HEK293 (cell line): ENCODE measurements around the gene SLC25A24.

Experiments used
- CTCF ChIA-PET: fragments of 350-600 bp; formaldehyde crosslinking; extraction: SDS; loops from one replicate; lab custom pipeline; 2021; ENCODE audit warnings: antibody characterized with exemption; lab: Yijun Ruan, JAX
- POLR2A ChIA-PET: fragments of 300-600 bp; formaldehyde crosslinking; extraction: SDS; loops from one replicate; lab custom pipeline; 2020; ENCODE audit warnings: antibody characterized with exemption, inconsistent platforms; lab: Yijun Ruan, JAX
- H3K27ac ChIP-seq: fragments of 200-500 bp; sonication (Bioruptor generic); 2 replicates; pipeline ENCODE4 v1.5.1; 2014; ENCODE audit warnings: low read depth, low read length, control low read depth, inconsistent platforms; ENCODE audit errors: extremely low read depth
- H3K36me3 ChIP-seq, 2 experiments: fragments of 200-500 bp in 1 of 2; sonication (Bioruptor generic) in 1 of 2; 1 replicate in 1 of 2; 2 replicates in 1 of 2; pipeline ENCODE4 v1.5.1; 2014 to 2017; ENCODE audit warnings: inconsistent platforms in 2 of 2, low read length in 2 of 2; ENCODE audit not compliant: control insufficient read depth in 2 of 2, insufficient read depth in 1 of 2
- H3K4me1 ChIP-seq: fragments of 200-500 bp; sonication (Bioruptor generic); 2 replicates; pipeline ENCODE4 v1.5.1; 2014; ENCODE audit warnings: mild to moderate bottlenecking, low read length, inconsistent platforms; ENCODE audit not compliant: control insufficient read depth, insufficient read depth
- H3K4me3 ChIP-seq: 2 replicates; pipeline ENCODE4 v1.5.1; 2011; ENCODE audit warnings: low read depth, mild to moderate bottlenecking, control low read depth, low read length, moderate library complexity
- H3K9me3 ChIP-seq: fragments of 200-500 bp; sonication (Bioruptor generic); 2 replicates; pipeline ENCODE4 v1.5.1; 2014; ENCODE audit warnings: low read depth, low read length, inconsistent platforms; ENCODE audit not compliant: control insufficient read depth, insufficient read depth
- CTCF ChIP-seq: fragments of 450-650 bp; formaldehyde crosslinking; IDR thresholded peaks from 2 replicates; pipeline ENCODE4 v1.5.1; 2016; ENCODE audit warnings: missing biosample characterization, missing genetic modification characterization
- GLI2 ChIP-seq: fragments of 450-650 bp; formaldehyde crosslinking; IDR thresholded peaks from 2 replicates; pipeline ENCODE4; 2017; ENCODE audit warnings: missing biosample characterization, missing genetic modification characterization, low read depth, borderline replicate concordance
- KLF1 ChIP-seq: fragments of 450-650 bp; formaldehyde crosslinking; IDR thresholded peaks from 2 replicates; pipeline ENCODE4 v1.5.1; 2016; ENCODE audit warnings: missing biosample characterization, missing genetic modification characterization
- KLF16 ChIP-seq: fragments of 450-650 bp; formaldehyde crosslinking; IDR thresholded peaks from 2 replicates; pipeline ENCODE4 v1.5.1; 2017; ENCODE audit warnings: missing biosample characterization, missing genetic modification characterization
- KLF7 ChIP-seq: fragments of 450-650 bp; formaldehyde crosslinking; IDR thresholded peaks from 2 replicates; pipeline ENCODE4 v1.5.1; 2016; ENCODE audit warnings: missing biosample characterization, missing genetic modification characterization, borderline replicate concordance
- PRDM10 ChIP-seq: fragments of 450-650 bp; formaldehyde crosslinking; IDR thresholded peaks from 2 replicates; pipeline ENCODE4 v1.5.1; 2016; ENCODE audit warnings: missing biosample characterization, missing genetic modification characterization
- PRDM6 ChIP-seq: fragments of 450-650 bp; formaldehyde crosslinking; IDR thresholded peaks from 2 replicates; pipeline ENCODE4 v1.5.1; 2017; ENCODE audit warnings: missing biosample characterization, missing genetic modification characterization
- SETDB1 ChIP-seq: IDR thresholded peaks from one replicate; pipeline ENCODE4 v1.6.1; 2017; ENCODE audit warnings: mild to moderate bottlenecking, low read length, moderate library complexity, mixed read lengths; ENCODE audit not compliant: insufficient read length
- ZBTB20 ChIP-seq: fragments of 450-650 bp; formaldehyde crosslinking; IDR thresholded peaks from 2 replicates; pipeline ENCODE4 v1.5.1; 2016; ENCODE audit warnings: missing biosample characterization, missing genetic modification characterization
- ZBTB6 ChIP-seq: fragments of 450-650 bp; formaldehyde crosslinking; IDR thresholded peaks from 2 replicates; pipeline ENCODE4 v1.5.1; 2017; ENCODE audit warnings: missing biosample characterization, missing genetic modification characterization
- ZFP37 ChIP-seq: fragments of 450-650 bp; formaldehyde crosslinking; IDR thresholded peaks from 2 replicates; pipeline ENCODE4 v1.5.1; 2016; ENCODE audit warnings: missing biosample characterization, missing genetic modification characterization
- ZNF146 ChIP-seq: fragments of 450-650 bp; formaldehyde crosslinking; IDR thresholded peaks from 2 replicates; pipeline ENCODE4 v1.5.1; 2016; ENCODE audit warnings: missing biosample characterization, missing genetic modification characterization
- ZNF221 ChIP-seq: fragments of 450-650 bp; formaldehyde crosslinking; IDR thresholded peaks from 2 replicates; pipeline ENCODE4 v1.5.1; 2017; ENCODE audit warnings: missing biosample characterization, missing genetic modification characterization, borderline replicate concordance
- ZNF239 ChIP-seq: fragments of 450-650 bp; formaldehyde crosslinking; IDR thresholded peaks from 2 replicates; pipeline ENCODE4 v1.5.1; 2016; ENCODE audit warnings: missing biosample characterization, missing genetic modification characterization
- ZNF248 ChIP-seq: fragments of 450-650 bp; formaldehyde crosslinking; IDR thresholded peaks from 2 replicates; pipeline ENCODE4 v1.5.1; 2017; ENCODE audit warnings: missing biosample characterization, missing genetic modification characterization
- ZNF394 ChIP-seq: fragments of 450-650 bp; formaldehyde crosslinking; IDR thresholded peaks from 2 replicates; pipeline ENCODE4 v1.5.1; 2016; ENCODE audit warnings: missing biosample characterization, missing genetic modification characterization, mild to moderate bottlenecking, moderate library complexity, borderline replicate concordance
- ZNF488 ChIP-seq: fragments of 450-650 bp; formaldehyde crosslinking; IDR thresholded peaks from 2 replicates; pipeline ENCODE4 v1.5.1; 2016; ENCODE audit warnings: missing biosample characterization, missing genetic modification characterization
- ZNF530 ChIP-seq: fragments of 450-650 bp; formaldehyde crosslinking; IDR thresholded peaks from 2 replicates; pipeline ENCODE4 v1.5.1; 2016; ENCODE audit warnings: low read depth, missing biosample characterization, missing genetic modification characterization
- ZNF623 ChIP-seq: fragments of 450-650 bp; formaldehyde crosslinking; IDR thresholded peaks from 2 replicates; pipeline ENCODE4 v1.5.1; 2016; ENCODE audit warnings: missing biosample characterization, missing genetic modification characterization
- ZNF624 ChIP-seq: fragments of 450-650 bp; formaldehyde crosslinking; IDR thresholded peaks from 2 replicates; pipeline ENCODE4 v1.5.1; 2017; ENCODE audit warnings: missing biosample characterization, missing genetic modification characterization
- ZNF626 ChIP-seq: fragments of 450-650 bp; sonication (Bioruptor Pico); formaldehyde crosslinking; IDR thresholded peaks from 2 replicates; pipeline ENCODE4 v1.5.1; 2018; ENCODE audit warnings: missing biosample characterization, missing genetic modification characterization, inconsistent platforms
- ZNF660 ChIP-seq: fragments of 450-650 bp; IDR thresholded peaks from 2 replicates; pipeline ENCODE4 v1.5.1; 2018; ENCODE audit warnings: missing biosample characterization, mild to moderate bottlenecking, missing genetic modification characterization
- ZNF677 ChIP-seq: fragments of 450-650 bp; IDR thresholded peaks from 2 replicates; pipeline ENCODE4 v1.5.0; 2018; ENCODE audit warnings: missing biosample characterization, mild to moderate bottlenecking, missing genetic modification characterization, moderate library complexity
- ZNF837 ChIP-seq: fragments of 450-650 bp; formaldehyde crosslinking; IDR thresholded peaks from 2 replicates; pipeline ENCODE4 v1.5.1; 2016; ENCODE audit warnings: missing biosample characterization, missing genetic modification characterization

The SLC25A24 gene

GRCh38 chr1:108129999-108130398 lies 70.1 kb downstream of the SLC25A24 start (continued):
- no peak for TF ChIP-seq KLF1
- TF ChIP-seq ZNF488 (tag by site-specific recombination): no peak
- TF ChIP-seq ZNF677 (tag by site-specific recombination): no peak
- no peak for TF ChIP-seq ZNF626 (tag by site-specific recombination)
- TF ChIP-seq ZNF623 (tag by site-specific recombination): no peak

- Histone ChIP-seq H3K9me3 (no peaks in the 10 kb centered on the region), H3K4me3 (no peak overlapping the region), H3K27ac (0 out of 2 replicates have a peak overlapping the region, but pooled peaks have one; percentile 3), H3K36me3 (no peaks in the 10 kb centered on the region), H3K4me1 (peaks cover 12% of the 10 kb centered on the region)
- ChIA-PET POLR2A (interaction anchor here (0.6 to 1.5 kb wide), 2 partner anchors 211 to 343 kb away, joined by 3 to 4 read pairs; no protein-coding TSS in a partner anchor), CTCF (interaction anchor here (0.5 to 8.2 kb wide), 41 partner anchors 9 to 880 kb away, joined by 3 to 287 read pairs (median 4); partner anchors contain the start of gene SLC25A24)
- TF ChIP-seq CTCF (tag by site-specific recombination) (peak; percentile 93), ZNF146 (tag by site-specific recombination) (no peak), ZBTB20 (tag by site-specific recombination) (0 out of 2 replicates have a peak, but pooled peaks have one; percentile 0), ZNF248 (tag by site-specific recombination) (no peak), ZFP37 (tag by site-specific recombination) (no peak), ZNF530 (no peak), ZNF221 (tag by site-specific recombination) (no peak), PRDM10 (tag by site-specific recombination) (no peak), KLF16 (tag by site-specific recombination) (no peak), ZBTB6 (tag by site-specific recombination) (no peak), ZNF239 (no peak), ZNF837 (tag by site-specific recombination) (no peak), ZNF624 (no peak), ZNF660 (tag by site-specific recombination) (peak; percentile 77), SETDB1 (no peak), ZNF394 (tag by site-specific recombination) (no peak), KLF7 (tag by site-specific recombination) (no peak), PRDM6 (tag by site-specific recombination) (no peak), GLI2 (no peak)
Observed at GRCh38 chr1:108125312-108126138, 74.6 kb downstream of the SLC25A24 start.
